B cell (primary cell): ENCODE results near the gene FOXO3. TPM values are rescaled to one million over a fixed set of nuclear protein-coding genes. Genes with fewer than 3 reads are reported as not detected.
A peak's percentile ranks its signal among the peaks of the same experiment; 100 is the strongest.

Experiments used
- ATAC-seq: fragments of 200-7000 bp; cut with Tn5 transposase; one replicate; pipeline ENCODE4 v1.10.0; 2021; ENCODE audit warnings: low read depth, mild to moderate bottlenecking, moderate number of reproducible peaks, moderate library complexity
- CTCF ChIA-PET: fragments of 350-600 bp; sonication (Branson Sonifier 250); formaldehyde crosslinking; loops from one replicate; lab custom pipeline; 2021; ENCODE audit warnings: antibody characterized with exemption, inconsistent platforms; lab: Charles Lee
- POLR2A ChIA-PET: fragments of 350-600 bp; sonication (Branson Sonifier 250); formaldehyde crosslinking; loops from one replicate; lab custom pipeline; 2021; ENCODE audit warnings: antibody characterized with exemption; lab: Charles Lee
- DNase-seq: peaks from one replicate; pipeline ENCODE4 v3.0.0; 2013
- H2AFZ ChIP-seq: 2 replicates; pipeline ENCODE4 v1.6.1; 2012; ENCODE audit warnings: mild to moderate bottlenecking, low read depth, low read length; ENCODE audit not compliant: insufficient read depth, poor library complexity, severe bottlenecking
- H3K27ac ChIP-seq, 2 donors: 1 replicate in 1 of 2; 2 replicates in 1 of 2; pipeline ENCODE4 v1.5.1; 2012 to 2013; ENCODE audit warnings: low read length in 2 of 2, mild to moderate bottlenecking in 2 of 2, moderate library complexity in 1 of 2
- H3K27me3 ChIP-seq, 4 experiments: fragments of 200-600 bp in 1 of 4; sonication (generic) in 1 of 4; replicated peaks in 1 of 4; 1 replicate in 2 of 4; 2 replicates in 2 of 4; pipeline versions ENCODE4 v1.6.1 to v1.7.0; 2013 to 2016; ENCODE audit warnings: low read length in 3 of 4, mild to moderate bottlenecking in 2 of 4, mixed read lengths in 1 of 4, moderate library complexity in 1 of 4; ENCODE audit not compliant: insufficient read depth in 4 of 4, control insufficient read depth in 3 of 4; ENCODE audit errors: control extremely low read depth in 1 of 4
- H3K36me3 ChIP-seq, 2 experiments: replicated peaks in 1 of 2; 1 replicate in 1 of 2; 2 replicates in 1 of 2; pipeline versions ENCODE4 v1.6.1 to v1.7.1; 2013; ENCODE audit warnings: low read length in 1 of 2; ENCODE audit not compliant: insufficient read depth in 2 of 2, control insufficient read depth in 1 of 2; ENCODE audit errors: control extremely low read depth in 1 of 2, extremely low read depth in 1 of 2
- H3K4me1 ChIP-seq, 2 donors: fragments of 200-600 bp in 1 of 2; sonication (generic) in 1 of 2; 1 replicate in 1 of 2; 2 replicates in 1 of 2; pipeline versions ENCODE4 v1.5.1 to v1.6.1; 2013 to 2017; ENCODE audit warnings: low read length in 2 of 2; ENCODE audit not compliant: control insufficient read depth in 2 of 2, insufficient read depth in 2 of 2
- H3K4me2 ChIP-seq: replicated peaks from 2 replicates; pipeline ENCODE3; 2012; ENCODE audit warnings: mild to moderate bottlenecking, low read depth, low read length; ENCODE audit not compliant: poor library complexity, severe bottlenecking
- H3K4me3 ChIP-seq, 5 experiments: fragments of 200-600 bp in 1 of 5; sonication (generic) in 1 of 5; 1 replicate in 3 of 5; 2 replicates in 2 of 5; pipeline versions ENCODE4 v1.5.1 to v1.7.0; 2011 to 2016; ENCODE audit warnings: low read length in 4 of 5, mild to moderate bottlenecking in 4 of 5, low read depth in 2 of 5, control low read depth in 1 of 5, moderate library complexity in 1 of 5; ENCODE audit not compliant: insufficient read depth in 1 of 5; ENCODE audit errors: control extremely low read depth in 1 of 5, extremely low read depth in 1 of 5
- H3K79me2 ChIP-seq: fragments of 200-600 bp; sonication (generic); one replicate; pipeline ENCODE4 v1.6.0; 2016; ENCODE audit warnings: low read length; ENCODE audit not compliant: control insufficient read depth, insufficient read depth
- H3K9ac ChIP-seq: fragments of 200-600 bp; sonication (generic); 2 replicates; pipeline ENCODE4 v1.6.1; 2017; ENCODE audit warnings: mild to moderate bottlenecking, low read length, moderate library complexity
- H3K9me3 ChIP-seq, 3 donors: one replicate each; pipeline versions ENCODE4 v1.6.1 to v1.7.1; 2013; ENCODE audit warnings: low read length in 2 of 3; ENCODE audit not compliant: control insufficient read depth in 2 of 3, insufficient read depth in 1 of 3; ENCODE audit errors: control extremely low read depth in 1 of 3
- H4K20me1 ChIP-seq: 2 replicates; pipeline ENCODE4 v1.6.0; 2012; ENCODE audit warnings: mild to moderate bottlenecking, low read length; ENCODE audit not compliant: insufficient read depth, control insufficient read depth, poor library complexity, severe bottlenecking
- H3K27ac Mint-ChIP-seq: one replicate; pipeline ENCODE4 v1.8.0; 2021; ENCODE audit warnings: mixed read lengths
- H3K27me3 Mint-ChIP-seq: one replicate; pipeline ENCODE4 v1.8.0; 2021; ENCODE audit warnings: mixed read lengths
- H3K4me1 Mint-ChIP-seq: one replicate; pipeline ENCODE4 v1.8.0; 2021; ENCODE audit warnings: mixed read lengths
- H3K4me3 Mint-ChIP-seq: one replicate; pipeline ENCODE4 v1.8.0; 2021; ENCODE audit warnings: mixed read lengths
- H3K9me3 Mint-ChIP-seq: one replicate; pipeline ENCODE4 v1.8.0; 2022; ENCODE audit warnings: mixed read lengths; ENCODE audit not compliant: insufficient read depth
- CTCF ChIP-seq: fragments of 200-600 bp; IDR thresholded peaks from one replicate; pipeline ENCODE4 v1.8.0; 2022; ENCODE audit warnings: antibody characterized with exemption, mild to moderate bottlenecking
- EZH2 ChIP-seq: IDR thresholded peaks from 2 replicates; pipeline ENCODE4 v1.6.1; 2012; ENCODE audit warnings: borderline replicate concordance, low read depth, mild to moderate bottlenecking, moderate library complexity, low read length; ENCODE audit not compliant: insufficient read depth, poor library complexity, severe bottlenecking
- WGBS: methylation state at CpG from one replicate; pipeline ENCODE4 v1.1.5; 2013; ENCODE audit warnings: missing lambda C conversion rate; ENCODE audit not compliant: insufficient coverage; 5-methylcytosine and 5-hydroxymethylcytosine counted together
- intact Hi-C: fragments of 100-400 bp; cut with micrococcal nuclease; formaldehyde crosslinking; loops from one replicate; pipeline ENCODE4 v1.10.0; 2022
- polyA plus RNA-seq: library from polyadenylated mRNA; depleted of rRNA; stranded (reverse); fragments of >200 nt; gene quantifications from 2 replicates; pipeline ENCODE4 v1.2.3, GENCODE V29; 2012
- total RNA-seq, 2 donors: library from RNA; stranded (reverse); fragments of 120-200 nt in 1 of 2; gene quantifications; 1 replicate in 1 of 2; 2 replicates in 1 of 2; pipeline versions ENCODE4 v1.2.3 to v1.2.4, GENCODE V29; 2013 to 2022

The FOXO3 gene
- total and polyA plus RNA-seq, 2 donors (not counting 1 experiment from before 2014, with no cell fraction given): 6.0 to 16.9 TPM

GRCh38 chr6:108565091-108565766, 4.5 kb downstream of the FOXO3 start:
- peak overlapping the region; percentile 89 for H3K27ac Mint-ChIP-seq
- Histone ChIP-seq H3K27me3 (no peaks in the 10 kb centered on the region), H2AFZ (no peak overlapping the region), H3K4me1 (peaks cover 43 to 51% of the 10 kb centered on the region in 2 donors), H4K20me1 (peaks cover 70% of the 10 kb centered on the region), H3K27ac (peak overlapping the region; percentile 74 to 85), H3K4me3 (peak overlapping the region in 4 of 5 experiments; percentile 20 to 55 (median 30)), H3K9ac (peak overlapping the region; percentile 47), H3K4me2 (peak overlapping the region; percentile 73), H3K79me2 (peaks cover 38% of the 10 kb centered on the region), H3K36me3 (peaks cover 0 to 13% of the 10 kb centered on the region in 2 experiments), H3K9me3 (peaks cover 0 to 9% (median 0%) of the 10 kb centered on the region in 3 donors)
- WGBS: no CpG with 5 or more reads among the region's 4 CpGs
- no peaks in the 10 kb centered on the region for H3K9me3 Mint-ChIP-seq
- intact Hi-C loops: loop anchor here (2.0 to 5.0 kb wide), 2 partner anchors 87 to 876 kb away; partner anchors contain the start of genes PPIL6 and SMPD2
- CTCF ChIA-PET: interaction anchor here (0.6 to 4.3 kb wide), 6 partner anchors 8 to 1217 kb away, joined by 3 to 21 read pairs (median 5); no protein-coding TSS in a partner anchor
- peaks cover 64% of the 10 kb centered on the region for H3K4me1 Mint-ChIP-seq
- H3K27me3 Mint-ChIP-seq: no peaks in the 10 kb centered on the region
- peak; percentile 92 for DNase-seq
- TF ChIP-seq CTCF (no peak), EZH2 (no peak)
- peak overlapping the region; percentile 69 for H3K4me3 Mint-ChIP-seq
- ATAC-seq: peak; percentile 78
- POLR2A ChIA-PET: interaction anchor here (0.7 kb wide), 1 partner anchor 218 kb away, joined by 4 read pairs; no protein-coding TSS in a partner anchor

- Histone ChIP-seq H3K27ac (peak overlapping the region; percentile 74 to 85), H3K27me3 (no peaks in the 10 kb centered on the region), H3K36me3 (peaks cover 0 to 17% of the 10 kb centered on the region in 2 experiments), H2AFZ (no peak overlapping the region), H4K20me1 (peaks cover 77% of the 10 kb centered on the region), H3K4me3 (peak overlapping the region in 4 of 5 experiments; percentile 20 to 55 (median 30)), H3K9ac (peak overlapping the region; percentile 47), H3K9me3 (peaks cover 0 to 9% (median 0%) of the 10 kb centered on the region in 3 donors), H3K79me2 (peaks cover 45% of the 10 kb centered on the region), H3K4me2 (peak overlapping the region; percentile 73), H3K4me1 (peaks cover 43 to 51% of the 10 kb centered on the region in 2 donors)
- TF ChIP-seq EZH2 (no peak), CTCF (no peak)
- intact Hi-C loops: loop anchor here (1.0 to 5.0 kb wide), 6 partner anchors 8 to 875 kb away; partner anchors contain the start of genes PPIL6 and SMPD2
- peak; percentile 51 for ATAC-seq
- ChIA-PET POLR2A (interaction anchor here (0.5 to 0.7 kb wide), 4 partner anchors 10 to 889 kb away, joined by 3 to 4 read pairs (median 4); partner anchors contain the start of gene MICAL1), CTCF (interaction anchor here (0.8 to 4.3 kb wide), 6 partner anchors 9 to 282 kb away, joined by 3 to 21 read pairs (median 4); partner anchors contain the start of gene ARMC2)
- Mint-ChIP-seq H3K9me3 (no peaks in the 10 kb centered on the region), H3K4me1 (peaks cover 64% of the 10 kb centered on the region), H3K4me3 (peak overlapping the region; percentile 69), H3K27me3 (no peaks in the 10 kb centered on the region), H3K27ac (peak overlapping the region; percentile 72)
- no CpG with 5 or more reads among the region's 4 CpGs for WGBS
- DNase-seq: peak; percentile 83
Observed at GRCh38 chr6:108565893-108566292, 5.2 kb downstream of the FOXO3 start.
